Right atrium auricular region (tissue), 2 donors: ENCODE data around the gene ACTG2. TPM values are rescaled to one million over a fixed set of nuclear protein-coding genes. Genes with fewer than 3 reads are reported as not detected.
"Not testable (repeated sequence)": the region's sequence is repeated elsewhere in the genome, so short reads cannot be mapped to it uniquely, and the experiment has no call there.

ENCODE experiments used
- DNase-seq: peaks from one replicate; pipeline ENCODE4 v3.0.0-alpha.2; 2019; ENCODE audit warnings: low spot score
- H3K27ac ChIP-seq, 2 donors: fragments of 200-600 bp; sonication (generic); 1 replicate in 1 of 2; 2 replicates in 1 of 2; pipeline ENCODE4 v1.5.1; 2016 to 2019
- H3K27me3 ChIP-seq, 2 donors: fragments of 200-600 bp; sonication (generic); one replicate each; pipeline versions ENCODE4 v1.5.1 to v1.6.0; 2017 to 2019
- H3K36me3 ChIP-seq: fragments of 200-600 bp; sonication (generic); one replicate; pipeline ENCODE4 v1.5.1; 2016
- H3K4me1 ChIP-seq, 2 donors: fragments of 200-600 bp; sonication (generic); one replicate each; pipeline versions ENCODE4 v1.5.1 to v1.6.0; 2017 to 2019
- H3K4me3 ChIP-seq, 2 donors: fragments of 200-600 bp; sonication (generic); 1 replicate in 1 of 2; 2 replicates in 1 of 2; pipeline ENCODE4 v1.5.1; 2017 to 2019; ENCODE audit warnings: mild to moderate bottlenecking in 1 of 2, moderate library complexity in 1 of 2
- H3K9me3 ChIP-seq, 2 donors: fragments of 200-600 bp; sonication (generic); one replicate each; pipeline ENCODE4 v1.5.1; 2019
- CTCF ChIP-seq, 2 donors: fragments of 200-600 bp; sonication (generic); IDR thresholded peaks; one replicate each; pipeline ENCODE4 v1.5.1; 2019; ENCODE audit warnings: antibody characterized with exemption in 2 of 2
- total RNA-seq, 2 donors: library from RNA; depleted of rRNA; stranded (reverse); fragments of >200 nt; gene quantifications; one replicate each; pipeline ENCODE4 v1.1.0, GENCODE V29; 2016

ACTG2 gene
- total RNA-seq, 2 donors from 2014 or later = 3.7 to 23.8 TPM

GRCh38 chr2:73877071-73877802, 15.6 kb upstream of the ACTG2 start:
- H3K27ac ChIP-seq = no peak overlapping the region
- TF ChIP-seq CTCF (IDR thresholded peaks at IDR 0.05) = no peak

DNA sequence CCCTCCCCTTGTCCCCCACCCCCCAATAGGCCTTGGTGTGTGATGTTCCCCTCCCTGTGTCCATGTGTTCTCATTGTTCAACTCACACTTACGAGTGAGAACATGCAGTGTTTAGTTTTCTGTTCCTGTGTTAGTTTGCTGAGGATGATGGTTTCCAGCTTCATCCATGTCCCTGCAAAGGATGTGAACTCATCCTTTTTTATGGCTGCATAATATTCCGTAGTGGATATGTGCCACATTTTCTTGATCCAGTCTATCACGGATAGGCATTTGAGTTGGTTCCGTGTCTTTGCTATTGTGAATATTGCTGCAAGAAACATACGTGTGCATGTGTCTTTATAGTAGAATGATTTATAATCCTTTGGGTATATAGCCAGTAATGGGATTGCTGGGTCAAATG, 14.8 kb upstream of the ACTG2 start:
- not testable (repeated sequence) for H3K27me3 ChIP-seq, H3K27ac ChIP-seq

More at GRCh38 chr2:73877071-73877802, 15.6 kb upstream of the ACTG2 start:
- DNase-seq = no peak
- H3K9me3 ChIP-seq = no peaks in the 10 kb centered on the region
- no peaks in the 10 kb centered on the region for H3K4me1 ChIP-seq
- no peaks in the 10 kb centered on the region for H3K27me3 ChIP-seq
- H3K4me3 ChIP-seq = no peak overlapping the region
- H3K36me3 ChIP-seq = no peaks in the 10 kb centered on the region

DNA sequence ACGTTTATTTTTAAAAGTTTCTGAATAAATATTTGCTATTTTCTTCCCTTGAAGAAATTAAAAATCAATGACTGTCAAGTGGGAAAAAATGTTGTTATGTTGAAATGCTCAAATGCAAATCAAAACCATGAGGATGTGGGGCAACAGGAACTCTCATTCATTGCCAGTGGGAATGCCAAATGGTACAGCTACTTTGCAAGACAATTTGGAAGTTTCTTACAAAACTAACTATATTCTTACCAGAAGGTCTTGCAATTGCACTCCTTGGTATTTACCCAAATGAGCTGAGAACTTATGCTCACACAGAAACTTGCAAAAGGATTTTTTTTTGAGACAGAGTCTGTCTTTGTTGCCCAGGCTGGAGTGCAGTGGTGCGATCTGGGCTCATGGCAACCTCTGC, 7.4 kb upstream of the ACTG2 start:
- Histone ChIP-seq H3K4me3 (no peak overlapping the region), H3K27me3 (no peaks in the 10 kb centered on the region), H3K4me1 (no peaks in the 10 kb centered on the region), H3K27ac (no peak overlapping the region), H3K36me3 (no peaks in the 10 kb centered on the region), H3K9me3 (no peaks in the 10 kb centered on the region)
- DNase-seq = no peak
- TF ChIP-seq CTCF (IDR thresholded peaks at IDR 0.05) = no peak

More for the DNA sequence above, 14.8 kb upstream of the ACTG2 start:
- H3K4me3 ChIP-seq, H3K4me1 ChIP-seq, DNase-seq, H3K9me3 ChIP-seq, H3K36me3 ChIP-seq: not testable (repeated sequence)

GRCh38 chr2:73886357-73886756, 6.5 kb upstream of the ACTG2 start:
- no peak for DNase-seq
- Histone ChIP-seq H3K4me1 (no peaks in the 10 kb centered on the region), H3K9me3 (no peaks in the 10 kb centered on the region), H3K27ac (no peak overlapping the region), H3K4me3 (no peak overlapping the region), H3K27me3 (no peaks in the 10 kb centered on the region), H3K36me3 (no peaks in the 10 kb centered on the region)
- TF ChIP-seq CTCF (IDR thresholded peaks at IDR 0.05) = no peak

DNA sequence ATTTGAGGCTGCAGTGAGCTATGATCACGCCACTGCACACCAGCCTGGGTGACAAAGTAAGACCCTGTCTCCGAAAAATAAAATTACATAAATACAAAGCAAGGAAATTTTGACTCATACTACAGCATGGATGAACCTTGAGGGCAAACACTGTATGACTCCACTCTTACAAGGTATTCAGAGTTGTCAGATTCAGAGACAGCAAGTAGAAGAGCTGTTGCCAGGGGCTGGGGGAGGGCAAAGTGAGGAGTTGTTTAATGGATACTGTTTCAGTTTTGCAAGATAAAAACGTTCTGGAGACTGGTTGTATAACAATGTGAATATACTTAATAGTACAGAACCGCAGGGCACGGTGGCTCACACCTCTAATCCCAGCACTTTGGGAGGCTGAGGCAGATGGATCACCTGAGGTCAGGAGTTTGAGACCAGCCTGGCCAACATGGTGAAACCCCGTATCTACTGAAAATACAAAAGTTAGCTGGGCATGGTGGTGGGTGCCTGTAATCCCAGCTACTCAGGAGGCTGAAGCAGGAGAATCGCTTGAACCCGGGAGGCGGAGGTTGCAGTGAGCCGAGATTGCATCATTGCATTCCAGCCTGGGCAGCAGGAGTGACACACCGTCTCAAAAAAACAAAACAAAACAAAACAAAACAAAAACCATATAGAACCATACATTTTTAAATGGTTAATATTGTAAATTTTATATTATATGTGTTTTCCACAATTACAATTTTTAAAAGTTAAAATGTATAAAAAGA, 5.0 kb upstream of the ACTG2 start:
- not testable (repeated sequence) for H3K4me3 ChIP-seq, H3K36me3 ChIP-seq, H3K27me3 ChIP-seq, H3K27ac ChIP-seq, DNase-seq, H3K4me1 ChIP-seq, H3K9me3 ChIP-seq

- H3K27me3 ChIP-seq = no peaks in the 10 kb centered on the region
- no peaks in the 10 kb centered on the region for H3K4me1 ChIP-seq
- no peaks in the 10 kb centered on the region for H3K9me3 ChIP-seq
- no peak for DNase-seq
- H3K36me3 ChIP-seq = no peaks in the 10 kb centered on the region
- TF ChIP-seq CTCF (IDR thresholded peaks at IDR 0.05) = no peak
- H3K4me3 ChIP-seq = no peak overlapping the region
- no peak overlapping the region for H3K27ac ChIP-seq
Measured at GRCh38 chr2:73888388-73888787, 4.4 kb upstream of the ACTG2 start.
